Tibial nerve (tissue), 4 donors: ENCODE measurements around the gene AKAP8L.

Experiments used
- CTCF ChIP-seq, 5 experiments: fragments of 200-600 bp in 3 of 5; fragments of 450-650 bp in 2 of 5; sonication (generic) in 3 of 5; IDR thresholded peaks; one replicate each; pipeline ENCODE4 v1.5.1; 2016 to 2019; ENCODE audit warnings: antibody characterized with exemption in 5 of 5, mild to moderate bottlenecking in 3 of 5, moderate library complexity in 2 of 5
- EP300 ChIP-seq, 2 donors: sonication (generic); formaldehyde crosslinking; IDR thresholded peaks; one replicate each; pipeline ENCODE4 v1.6.1; 2017; ENCODE audit warnings: antibody characterized with exemption in 2 of 2, mild to moderate bottlenecking in 1 of 2
- POLR2A ChIP-seq, 2 donors: fragments of 450-650 bp; IDR thresholded peaks; one replicate each; pipeline ENCODE4 v1.6.1; 2017; ENCODE audit warnings: antibody characterized with exemption in 2 of 2, mild to moderate bottlenecking in 2 of 2, moderate library complexity in 2 of 2

- TF ChIP-seq CTCF (IDR thresholded peaks at IDR 0.05), result peak in 1 of 5 experiments; percentile 12
- peak in 1 of 2 donors; percentile 12 for TF ChIP-seq POLR2A (IDR thresholded peaks at IDR 0.05)
- no peak for TF ChIP-seq EP300 (IDR thresholded peaks at IDR 0.05)
These were observed 87.1 kb downstream of the AKAP8L start for GRCh38 chr19:15331419-15332310.
